Stimulated activated CD4-positive, alpha-beta T cell treated with anti-CD3 and anti-CD28 coated beads, Interleukin-4, amount 100 ng/mL, for 1 hour (primary cell): ENCODE data around the gene OSM.
"Not testable (repeated sequence)": the region's sequence is repeated elsewhere in the genome, so short reads cannot be mapped to it uniquely, and the experiment has no call there.

Experiments
- DNase-seq: peaks from one replicate; pipeline ENCODE4 v3.0.0-alpha.2; 2020

The OSM gene

GRCh38 chr22:30222321-30222720 lies 44.3 kb downstream of the OSM start:
- no peak for DNase-seq

- peak; percentile 41 for DNase-seq
Observed at GRCh38 chr22:30221121-30221992, 45.3 kb downstream of the OSM start.

GRCh38 chr22:30220338-30221012 lies 46.2 kb downstream of the OSM start:
- DNase-seq, result no peak

GRCh38 chr22:30219668-30220278 lies 46.9 kb downstream of the OSM start:
- no peak for DNase-seq

- DNase-seq, result no peak
Observed at GRCh38 chr22:30219049-30219654, 47.5 kb downstream of the OSM start.

- DNase-seq, result no peak
Observed at GRCh38 chr22:30217698-30218560, 48.7 kb downstream of the OSM start.

- no peak for DNase-seq
Observed at GRCh38 chr22:30216710-30217109, 49.9 kb downstream of the OSM start.

- not testable (repeated sequence) for DNase-seq
Observed at GRCh38 chr22:30216272-30216671, 50.4 kb downstream of the OSM start.

- no peak for DNase-seq
Observed at GRCh38 chr22:30214703-30215407, 51.8 kb downstream of the OSM start.

- DNase-seq, result no peak
Observed at GRCh38 chr22:30212996-30213441, 53.6 kb downstream of the OSM start.
